HG03097 (cell line): ENCODE data around the gene ETFBKMT.
"Not testable (repeated sequence)": the region's sequence is repeated elsewhere in the genome, so short reads cannot be mapped to it uniquely, and the experiment has no call there.

ENCODE experiments used
- ATAC-seq: cut with Tn5 transposase; IDR thresholded peaks from one replicate; pipeline ENCODE4 v1.9.1; 2021; ENCODE audit not compliant: unreplicated experiment, low FRiP score

ETFBKMT gene

DNA sequence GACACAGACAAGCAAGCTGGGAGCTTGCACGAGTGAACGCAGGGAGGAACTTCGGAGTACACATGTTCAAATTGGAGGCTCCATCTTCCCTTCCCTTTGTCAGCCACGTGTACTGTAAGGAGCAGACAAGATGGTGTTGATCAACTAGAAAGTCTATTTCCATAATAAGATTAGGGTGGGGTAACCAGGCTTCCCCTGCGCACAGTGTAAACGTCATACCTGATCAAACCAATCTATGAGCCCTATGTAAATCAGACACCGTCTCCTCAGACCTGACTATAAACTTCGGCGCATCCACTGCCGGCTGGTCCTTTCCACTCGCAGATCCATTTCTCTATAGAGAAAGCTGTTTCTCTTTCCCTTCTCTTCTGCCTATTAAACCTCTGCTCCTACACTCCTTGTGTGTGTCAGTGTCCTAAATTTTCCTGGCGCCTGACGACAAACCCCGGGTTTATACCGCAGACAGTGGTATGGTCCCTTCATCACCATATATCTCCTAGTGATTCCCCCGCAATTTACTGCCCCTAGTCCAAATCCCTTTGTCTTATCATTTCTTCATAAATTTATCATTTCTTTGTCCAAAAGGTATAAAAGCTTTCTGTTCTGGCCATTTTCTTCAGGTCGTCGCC is 7.5 kb upstream of the ETFBKMT start:
- ATAC-seq: no peak

DNA sequence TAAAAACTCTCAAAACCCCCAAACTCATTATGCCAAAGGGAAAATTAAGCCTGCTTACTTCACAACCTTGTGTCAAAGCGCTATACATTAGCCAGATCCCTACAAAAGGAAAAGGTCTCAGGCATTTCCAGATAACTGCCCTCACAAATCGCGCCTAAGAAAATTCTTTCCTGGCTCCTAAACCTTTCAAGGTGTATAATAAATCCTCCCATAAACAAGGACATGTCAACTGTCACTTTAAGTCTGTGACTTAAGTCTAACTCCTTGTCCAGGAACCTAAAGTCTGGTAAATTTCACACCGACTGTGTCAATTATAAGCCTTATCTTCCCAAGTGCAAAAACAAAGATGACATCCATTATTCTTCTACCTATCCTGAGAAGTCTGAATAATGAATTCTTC is 4.3 kb upstream of the ETFBKMT start:
- no peak for ATAC-seq

DNA sequence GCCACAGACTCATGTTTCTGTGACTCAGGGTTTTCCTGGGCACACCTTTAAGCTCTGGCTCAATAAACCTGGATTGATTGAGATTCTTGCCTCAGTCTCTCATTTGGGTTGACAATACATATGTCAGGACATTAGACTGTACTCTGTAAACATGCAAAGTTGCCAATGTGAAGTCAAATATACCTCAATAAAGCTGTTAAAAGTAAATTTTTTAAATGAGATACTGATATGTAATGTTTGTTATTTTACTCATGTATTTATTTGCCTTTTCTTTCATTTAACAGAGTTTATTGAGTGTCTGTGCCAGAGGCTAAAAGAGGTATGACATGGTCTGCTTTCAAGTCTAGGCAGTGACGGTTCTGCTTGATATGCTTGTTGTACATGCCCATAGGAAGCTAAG is 3.7 kb upstream of the ETFBKMT start:
- ATAC-seq: no peak

DNA sequence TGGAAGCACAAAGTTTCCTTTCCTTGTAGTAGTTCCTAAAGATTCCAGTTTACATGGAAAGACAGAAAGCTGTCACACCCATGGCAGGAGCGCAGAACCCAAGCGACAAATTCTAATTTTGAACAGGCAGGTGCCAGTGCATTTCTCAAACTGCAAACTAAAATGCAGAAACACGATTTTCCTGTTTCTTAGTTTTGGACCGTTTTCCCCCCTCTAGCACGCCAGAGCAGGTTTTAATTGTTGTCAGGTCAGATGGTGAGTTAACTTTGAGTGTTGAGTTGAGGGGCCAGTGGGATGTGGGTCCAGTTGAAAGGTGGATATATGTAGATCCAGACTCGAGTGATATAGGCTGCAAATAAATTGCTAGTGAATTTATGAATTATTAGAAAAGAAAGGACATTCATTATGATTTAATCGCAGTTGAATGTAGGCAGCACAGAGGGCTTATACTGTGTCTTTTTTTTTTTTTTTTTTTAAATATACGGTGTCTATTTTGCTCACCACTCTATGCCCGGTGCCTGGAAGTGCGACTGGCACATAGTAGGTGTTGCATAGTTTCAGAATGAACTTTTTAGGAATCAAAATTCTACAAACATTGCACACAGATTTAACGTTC is 909 bp upstream of the ETFBKMT start:
- no peak for ATAC-seq

DNA sequence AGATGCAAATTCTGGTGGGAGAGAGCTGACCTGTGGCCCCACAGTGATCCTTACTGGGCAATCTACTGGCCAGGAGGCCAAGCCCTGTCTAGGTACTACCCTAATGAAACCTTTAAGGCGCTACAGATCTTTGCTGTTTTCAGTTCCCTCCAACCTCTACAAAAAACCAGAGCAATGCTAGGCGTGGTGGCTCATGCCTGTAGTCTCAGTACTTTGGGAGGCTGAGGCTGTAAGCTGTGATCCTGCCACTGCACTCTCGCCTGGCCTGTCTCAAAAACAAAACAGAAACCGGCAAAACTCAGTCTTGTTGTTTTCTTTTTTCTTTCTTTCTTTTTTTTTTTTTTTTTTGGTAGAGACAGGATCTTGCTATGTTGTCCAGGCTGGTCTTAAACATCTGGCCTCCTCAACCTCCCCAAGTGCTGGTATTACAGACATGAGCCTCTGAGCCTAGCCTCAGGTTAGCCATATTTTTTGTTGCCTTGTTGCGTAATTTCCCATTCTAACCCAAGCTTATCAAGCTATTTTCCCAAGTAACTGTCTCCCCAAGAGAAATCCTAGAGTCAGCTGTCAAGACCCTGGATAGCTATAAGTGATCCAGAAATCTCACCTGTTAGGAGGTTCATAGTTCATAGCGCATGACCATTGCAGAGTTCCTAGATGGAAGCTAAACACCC is 2.8 kb downstream of the ETFBKMT start:
- ATAC-seq: no peak

DNA sequence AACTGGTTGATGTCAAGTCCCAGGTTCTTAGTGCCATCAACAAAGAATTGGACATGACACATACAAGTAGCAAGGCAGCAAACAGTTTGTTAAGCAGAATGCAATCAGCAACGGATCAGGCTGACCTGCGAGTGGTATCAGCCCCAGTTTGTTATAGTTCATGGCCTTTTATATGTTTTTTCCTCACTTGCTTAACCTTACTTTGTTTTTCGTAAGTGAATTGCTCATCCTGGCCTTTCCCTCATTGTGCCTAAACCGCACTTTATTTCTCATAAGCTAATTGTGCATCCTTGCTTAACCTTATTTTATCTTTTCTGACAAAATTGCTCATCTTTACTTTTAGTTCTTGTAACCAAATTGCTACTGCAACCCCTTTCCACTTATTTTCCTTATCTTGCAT is 4.1 kb downstream of the ETFBKMT start:
- no peak for ATAC-seq

DNA sequence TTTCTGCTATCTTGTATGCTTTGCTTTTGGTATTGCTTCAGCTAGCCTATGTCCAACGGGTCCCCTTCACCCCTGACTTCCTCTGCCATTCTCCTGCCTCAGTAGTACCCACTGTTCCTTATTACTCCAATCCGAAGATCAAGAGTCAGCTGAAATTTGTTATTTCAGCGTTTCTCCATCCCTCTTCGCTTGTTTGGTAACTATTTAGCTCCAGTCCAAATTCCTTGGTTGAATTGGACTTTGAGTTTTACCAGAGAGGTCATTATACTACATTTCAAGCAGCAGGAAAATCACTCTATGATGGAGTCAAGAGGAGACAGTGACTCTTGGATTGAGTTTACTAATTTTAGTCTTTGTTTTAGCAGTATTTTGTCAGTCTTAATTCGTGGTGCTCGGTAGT is 4.5 kb downstream of the ETFBKMT start:
- no peak for ATAC-seq

DNA sequence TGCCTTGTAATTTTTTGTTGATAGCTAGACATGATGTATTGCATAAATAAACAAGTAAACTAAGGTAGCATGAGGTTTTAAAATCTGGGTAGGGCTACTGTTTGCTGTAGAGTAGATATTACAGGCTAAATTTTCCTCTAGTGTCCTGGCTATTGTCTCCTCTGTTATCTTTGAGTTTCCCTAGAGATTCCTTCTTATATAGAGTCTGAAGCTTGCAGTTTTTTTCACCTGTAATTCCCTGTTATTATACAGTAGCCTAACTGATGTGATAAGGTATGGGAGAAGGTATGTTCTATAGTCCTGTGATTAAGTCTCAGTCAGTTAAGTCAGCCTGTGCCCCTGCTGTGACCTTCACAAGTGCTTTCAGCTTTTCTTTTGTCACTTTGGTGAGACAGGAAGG is 9.5 kb downstream of the ETFBKMT start:
- no peak for ATAC-seq

DNA sequence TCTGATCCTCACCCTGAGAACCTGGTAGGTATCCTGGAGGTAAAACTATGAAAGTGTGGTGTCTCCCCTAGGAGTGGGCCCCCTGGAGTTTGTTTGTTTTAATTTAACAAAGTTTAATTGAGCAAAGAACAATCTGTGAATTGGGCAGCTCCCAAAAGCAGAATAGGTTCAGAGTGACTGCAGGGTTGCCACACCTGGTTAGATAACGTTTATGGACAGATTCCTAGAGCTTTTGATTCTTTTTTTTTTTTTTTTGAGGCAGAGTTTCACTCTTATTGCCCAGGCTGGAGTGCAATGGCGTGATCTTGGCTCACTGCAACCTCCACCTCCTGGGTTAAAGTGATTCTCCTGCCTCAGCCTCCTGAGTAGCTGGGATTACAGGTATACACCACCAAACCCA is 10.1 kb downstream of the ETFBKMT start:
- ATAC-seq: not testable (repeated sequence)

DNA sequence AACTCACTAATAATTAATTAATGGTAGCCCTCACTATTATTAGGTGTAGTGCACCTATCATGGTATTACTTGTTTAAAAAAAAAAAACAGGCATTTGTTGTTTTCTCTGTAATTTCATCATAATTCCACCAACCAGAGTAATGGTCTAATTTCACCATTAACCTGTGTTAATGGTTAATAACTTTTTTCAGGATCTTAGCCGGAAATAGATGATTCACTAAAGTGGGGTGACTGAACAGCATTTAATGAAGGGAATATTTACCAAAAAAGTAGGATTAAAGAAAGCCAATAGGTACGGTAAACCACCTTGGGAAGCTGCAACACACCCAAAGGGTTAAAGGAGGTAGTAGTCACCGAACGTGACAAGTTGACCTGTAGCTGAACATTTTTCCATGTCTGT is 13.0 kb downstream of the ETFBKMT start:
- no peak for ATAC-seq

DNA sequence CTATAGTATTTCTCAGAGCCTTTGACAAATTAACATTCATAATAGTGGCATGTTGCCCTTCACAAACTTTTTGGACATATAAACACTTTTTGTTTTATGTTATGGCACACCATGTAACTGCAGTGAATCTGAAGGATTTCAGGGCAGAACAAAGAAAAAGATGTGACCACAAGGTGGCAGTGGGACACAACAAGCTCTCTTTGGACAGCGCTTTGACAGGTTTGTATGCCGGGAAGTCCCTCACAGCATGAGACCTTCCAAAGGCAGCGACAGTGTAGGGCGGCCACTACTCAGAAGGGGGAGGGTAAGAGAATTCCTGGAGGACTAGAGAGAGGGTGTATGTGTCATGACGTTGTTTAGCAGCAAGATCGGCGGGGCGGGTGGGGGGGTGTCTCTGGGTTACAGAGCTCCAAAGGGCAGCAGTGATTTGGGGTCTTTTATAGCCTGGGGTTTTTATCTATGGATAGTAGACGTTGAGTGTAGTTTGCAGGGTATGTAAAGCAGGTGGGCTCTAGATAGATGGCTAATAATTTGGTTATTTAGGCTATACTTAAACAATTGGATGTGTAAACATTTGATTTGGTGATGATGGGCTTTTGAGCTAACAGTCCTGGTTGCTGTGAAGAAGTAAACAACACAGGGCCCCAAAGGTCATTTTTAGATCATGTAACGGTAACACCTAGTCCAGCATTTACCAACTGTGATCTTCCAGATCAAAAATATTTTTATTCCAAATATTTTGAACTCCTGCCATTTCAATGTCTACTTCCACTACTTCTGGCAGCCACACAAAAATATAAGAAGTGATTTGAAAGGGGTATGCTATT is 22.9 kb downstream of the ETFBKMT start:
- peak; percentile 72 for ATAC-seq

DNA sequence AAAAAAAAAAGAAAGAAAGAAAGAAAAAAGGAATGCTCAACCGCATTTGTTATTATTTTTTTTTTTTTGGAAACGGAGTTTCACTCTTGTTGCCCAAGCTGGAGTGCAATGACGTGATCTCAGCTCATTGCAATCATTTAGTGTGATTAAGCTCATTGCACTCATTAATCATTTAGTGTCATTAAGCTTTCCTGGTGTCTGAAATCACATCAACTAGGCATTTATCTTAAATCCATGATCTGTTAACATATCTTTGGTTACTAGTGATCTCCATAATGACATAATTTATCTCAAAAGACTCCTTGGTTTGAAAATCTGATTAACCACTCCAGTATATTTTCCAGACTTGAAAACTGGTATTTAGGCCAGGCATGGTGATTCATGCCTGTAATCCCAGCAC is 26.3 kb downstream of the ETFBKMT start:
- ATAC-seq: no peak

DNA sequence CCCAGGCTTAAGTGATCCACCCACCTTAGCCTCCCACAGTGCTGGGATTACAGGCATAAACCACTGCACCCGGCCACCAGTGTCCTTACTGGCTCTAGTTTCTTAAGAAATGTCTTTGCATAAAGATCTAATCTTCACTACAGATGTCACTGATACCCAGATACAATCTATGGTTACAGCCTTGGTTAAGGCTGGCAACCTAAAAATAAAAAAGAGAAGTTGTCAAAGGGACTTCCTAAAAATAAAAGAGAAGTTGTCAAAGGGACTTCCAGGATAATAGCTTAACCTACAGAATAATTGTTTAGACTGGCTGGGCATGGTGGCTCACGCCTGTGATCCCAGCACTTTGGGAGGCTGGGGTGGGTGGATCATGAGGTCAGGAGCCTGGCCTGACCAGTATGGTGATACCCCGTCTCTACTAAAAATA is 27.6 kb downstream of the ETFBKMT start:
- no peak for ATAC-seq

DNA sequence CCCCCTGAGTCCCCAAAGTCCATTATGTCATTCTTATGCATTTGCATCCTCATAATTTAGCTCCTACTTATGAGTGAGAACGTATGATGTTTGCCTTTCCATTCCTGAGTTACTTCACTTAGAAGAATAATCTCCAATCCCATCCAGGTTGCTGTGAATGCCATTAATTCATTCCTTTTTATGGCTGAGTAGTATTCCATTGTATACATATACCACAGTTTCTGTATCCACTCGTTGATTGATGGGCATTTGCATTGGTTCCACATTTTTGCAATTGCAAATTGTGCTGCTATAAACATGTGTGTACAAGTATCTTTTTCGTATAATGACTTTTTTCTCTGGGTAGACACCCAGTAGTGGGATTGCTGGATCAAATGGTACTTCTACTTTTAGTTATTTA is 30.4 kb downstream of the ETFBKMT start:
- not testable (repeated sequence) for ATAC-seq

DNA sequence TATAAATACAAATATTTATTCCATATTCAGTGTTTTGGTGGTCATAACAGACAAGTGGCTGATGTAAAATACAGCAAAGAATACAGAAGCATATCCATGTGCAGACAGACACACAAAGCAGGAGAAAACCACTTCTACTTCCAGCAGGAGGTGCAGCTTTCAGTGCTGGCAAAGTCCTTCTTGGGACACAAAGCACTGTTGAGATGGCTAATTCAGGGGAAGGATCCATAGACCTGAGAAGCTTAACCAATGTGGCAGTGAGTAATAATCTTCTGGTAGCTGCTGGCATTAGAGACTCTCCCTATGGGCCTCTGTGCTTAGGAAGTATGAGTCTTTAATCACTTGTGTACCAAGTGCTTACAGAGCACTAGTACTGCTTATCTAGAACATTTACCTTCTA is 42.6 kb downstream of the ETFBKMT start:
- no peak for ATAC-seq

DNA sequence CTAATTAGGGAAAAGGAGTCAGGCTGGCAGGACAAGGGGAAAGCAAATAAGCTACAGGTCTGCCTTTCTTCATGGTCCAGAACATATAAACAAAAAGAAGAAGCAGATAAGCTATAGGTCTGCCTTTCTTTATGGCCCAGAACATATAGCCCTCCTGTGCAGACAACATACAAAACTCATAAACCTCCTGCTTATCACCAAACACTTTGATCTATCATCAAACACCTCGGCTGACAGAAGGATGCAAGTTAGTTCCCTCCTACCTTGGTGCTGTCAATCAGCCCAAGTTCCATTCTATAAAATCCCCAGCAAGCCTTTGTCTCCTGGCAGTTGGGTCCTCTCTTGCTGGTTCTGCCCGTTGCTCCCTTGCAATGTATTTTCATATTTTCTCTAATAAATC is 46.1 kb downstream of the ETFBKMT start:
- ATAC-seq: no peak

DNA sequence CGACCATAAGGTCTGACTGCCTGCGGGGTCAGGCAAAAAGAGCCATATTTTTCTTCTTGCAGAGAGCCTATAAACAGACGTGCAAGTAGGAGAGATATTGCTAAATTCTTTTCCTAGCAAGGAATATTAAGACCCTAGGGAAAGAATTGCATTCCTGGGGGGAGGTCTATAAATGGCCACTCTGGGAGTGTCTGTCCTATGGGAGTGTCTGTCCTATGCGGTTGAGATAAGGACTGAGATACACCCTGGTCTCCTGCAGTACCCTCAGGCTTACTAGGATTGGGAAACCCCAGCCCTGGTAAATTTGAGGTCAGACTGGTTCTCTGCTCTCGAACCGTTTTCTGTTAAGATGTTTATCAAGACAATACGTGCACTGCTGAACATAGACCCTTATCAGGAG is 48.6 kb downstream of the ETFBKMT start:
- ATAC-seq: not testable (repeated sequence)

DNA sequence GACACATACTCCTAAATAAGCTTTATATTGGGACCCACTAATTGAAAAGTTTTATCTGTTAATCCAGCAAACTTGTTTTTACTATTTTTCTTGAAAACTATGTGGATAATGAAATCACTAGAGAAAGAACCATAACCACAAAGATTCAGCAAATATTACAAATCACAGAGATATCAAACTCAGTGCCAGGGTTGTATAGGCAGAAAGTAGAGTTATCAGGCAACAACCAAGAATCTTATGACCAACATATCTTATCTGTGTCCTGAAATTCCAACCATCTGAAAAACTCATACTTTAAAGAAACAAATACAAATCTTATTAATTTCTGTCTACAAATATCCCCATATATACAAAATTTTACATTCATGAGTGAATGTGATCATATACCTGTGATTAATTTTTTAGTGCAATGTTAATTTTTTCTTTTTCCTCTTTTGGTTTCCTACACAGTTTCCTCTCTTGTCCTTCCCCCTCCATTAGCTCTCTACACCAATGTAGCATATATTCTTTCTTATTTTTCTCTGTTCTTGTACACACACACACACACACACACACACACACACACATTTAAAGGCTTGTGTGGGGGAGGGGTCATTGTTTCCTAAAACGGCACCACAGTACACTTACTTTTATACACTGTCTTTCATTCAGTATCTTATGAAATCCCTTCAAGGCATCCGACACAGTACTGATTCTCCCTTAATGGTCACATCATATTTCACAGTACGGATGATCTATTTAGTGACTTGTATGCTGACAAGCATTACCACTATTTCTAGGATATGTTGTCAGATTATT is 50.7 kb downstream of the ETFBKMT start:
- no peak for ATAC-seq

DNA sequence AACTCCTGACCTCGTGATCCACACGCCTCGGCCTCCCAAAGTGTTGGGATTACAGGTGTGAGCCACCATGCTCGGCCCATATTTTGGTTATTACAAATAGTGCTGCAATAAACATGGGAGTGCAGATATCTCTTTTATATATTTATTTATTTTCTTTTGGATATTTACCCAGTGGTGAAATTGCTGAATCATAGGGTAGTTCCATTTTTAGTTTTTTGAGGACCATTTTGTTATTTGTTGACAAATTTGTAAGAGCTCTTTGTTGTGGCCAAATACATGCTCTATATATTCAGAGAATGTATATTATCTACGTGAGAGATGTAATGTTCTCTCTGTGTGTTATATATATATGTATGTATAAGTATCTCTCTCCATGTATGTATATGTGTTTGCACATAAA is 53.4 kb downstream of the ETFBKMT start:
- no peak for ATAC-seq

DNA sequence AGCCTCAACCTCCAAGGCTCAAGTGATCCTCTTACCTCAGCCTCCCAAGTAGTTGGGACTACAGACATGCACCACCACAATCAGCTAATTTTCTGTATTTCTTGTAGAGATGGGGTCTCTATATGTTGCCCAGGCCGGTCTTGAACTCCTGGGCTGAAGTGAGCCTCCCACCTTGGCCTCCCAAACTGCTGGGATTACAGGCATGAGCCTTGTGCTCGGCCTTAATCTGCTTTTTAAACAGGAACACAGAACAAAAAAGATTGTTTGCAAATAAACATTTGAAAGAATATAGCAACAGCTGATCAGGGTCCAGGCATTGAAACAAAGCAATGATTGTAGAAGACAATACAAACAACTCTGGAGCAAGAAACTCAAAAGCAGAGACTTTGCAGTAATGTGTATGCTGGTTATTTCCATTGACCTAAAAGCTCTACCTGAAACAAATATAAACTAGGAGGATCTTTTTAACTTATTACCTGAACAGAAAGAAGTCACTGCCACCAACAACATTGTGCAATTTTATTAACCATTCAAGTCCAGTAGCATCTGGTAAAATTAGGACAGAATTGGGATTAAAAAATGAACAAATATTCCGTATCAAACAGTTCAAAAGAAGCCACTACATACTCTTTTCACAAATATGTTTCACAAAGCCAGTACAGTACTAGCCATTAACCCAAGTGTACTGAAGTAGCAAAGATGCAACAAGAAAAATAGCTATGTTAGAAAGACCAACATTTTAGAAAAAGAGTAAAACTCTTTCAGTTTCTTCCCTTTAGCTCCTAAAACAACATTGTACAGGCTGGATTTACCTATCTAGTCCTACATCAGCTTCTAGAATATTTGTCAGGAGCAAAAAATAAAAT is 55.2 kb downstream of the ETFBKMT start:
- no peak for ATAC-seq
